Left hindlimb (tissue), 1 donor: Measurements from ENCODE around the gene IL12RB2.

Source experiments
- DNase-seq: peaks from one replicate; pipeline ENCODE4 v3.0.0-alpha.2; 2018

The IL12RB2 gene

DNA sequence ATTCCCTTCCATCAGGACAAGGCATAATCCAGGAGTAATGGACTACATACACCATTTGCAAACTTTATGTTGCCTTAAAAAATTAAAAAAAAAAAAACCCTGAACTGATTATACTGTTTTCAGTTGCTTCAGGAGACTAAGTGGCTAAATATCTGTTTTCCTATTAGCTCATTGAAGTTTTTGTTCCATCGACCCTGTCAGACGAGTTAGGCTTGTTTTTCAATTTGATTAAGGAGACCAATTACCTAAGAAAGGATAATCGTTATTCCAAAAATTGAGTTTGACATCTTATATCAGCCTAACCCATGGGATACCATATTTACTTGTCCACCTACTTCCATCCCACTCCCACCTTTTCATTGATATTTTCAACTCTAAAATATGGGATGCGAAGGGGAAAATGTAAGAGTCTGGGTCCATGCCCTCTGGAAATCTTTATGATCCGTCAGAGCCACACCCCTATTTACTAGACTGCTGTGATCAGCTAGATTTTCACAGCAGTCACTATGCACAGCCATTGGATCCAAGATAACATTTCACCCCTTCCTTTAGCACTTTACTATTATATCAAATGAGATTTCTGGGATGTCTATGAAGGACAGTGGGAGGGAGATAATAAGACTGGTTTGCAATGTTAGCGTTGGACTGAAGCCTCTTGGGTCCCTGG lies 41.0 kb downstream of the IL12RB2 start:
- no peak for DNase-seq

DNA sequence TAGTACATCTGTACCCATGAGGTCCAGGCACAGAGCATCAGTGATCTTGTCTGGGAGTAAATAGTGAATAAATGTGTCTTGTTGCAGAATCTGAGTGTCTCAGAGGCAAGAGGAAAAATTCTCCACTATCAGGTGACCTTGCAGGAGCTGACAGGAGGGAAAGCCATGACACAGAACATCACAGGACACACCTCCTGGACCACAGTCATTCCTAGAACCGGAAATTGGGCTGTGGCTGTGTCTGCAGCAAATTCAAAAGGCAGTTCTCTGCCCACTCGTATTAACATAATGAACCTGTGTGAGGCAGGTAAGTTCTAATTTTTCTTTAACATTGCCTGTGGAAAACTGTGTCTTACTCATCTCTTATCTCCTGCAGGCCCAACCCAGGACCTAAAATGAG lies 43.1 kb downstream of the IL12RB2 start:
- DNase-seq, result no peak

DNA sequence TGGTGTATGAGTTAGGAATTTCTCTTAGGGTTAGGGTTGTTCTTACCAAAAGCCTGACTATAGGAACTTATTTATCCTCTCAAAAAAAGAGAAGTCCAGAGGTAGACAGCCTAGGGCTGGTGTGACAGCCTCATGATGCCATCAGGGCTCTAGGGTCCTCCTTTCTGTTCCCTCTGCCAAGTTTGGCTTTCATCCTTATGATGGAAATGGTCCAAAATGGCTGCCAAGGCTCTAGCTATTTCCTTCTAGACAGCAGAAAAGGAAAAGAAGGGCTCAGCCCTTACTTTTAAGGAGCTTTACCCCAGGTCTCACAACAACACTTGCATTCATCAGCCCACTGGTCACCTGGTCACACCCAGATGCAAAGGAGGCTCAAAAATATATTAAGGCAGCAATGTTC lies 44.5 kb downstream of the IL12RB2 start:
- DNase-seq, result no peak

DNA sequence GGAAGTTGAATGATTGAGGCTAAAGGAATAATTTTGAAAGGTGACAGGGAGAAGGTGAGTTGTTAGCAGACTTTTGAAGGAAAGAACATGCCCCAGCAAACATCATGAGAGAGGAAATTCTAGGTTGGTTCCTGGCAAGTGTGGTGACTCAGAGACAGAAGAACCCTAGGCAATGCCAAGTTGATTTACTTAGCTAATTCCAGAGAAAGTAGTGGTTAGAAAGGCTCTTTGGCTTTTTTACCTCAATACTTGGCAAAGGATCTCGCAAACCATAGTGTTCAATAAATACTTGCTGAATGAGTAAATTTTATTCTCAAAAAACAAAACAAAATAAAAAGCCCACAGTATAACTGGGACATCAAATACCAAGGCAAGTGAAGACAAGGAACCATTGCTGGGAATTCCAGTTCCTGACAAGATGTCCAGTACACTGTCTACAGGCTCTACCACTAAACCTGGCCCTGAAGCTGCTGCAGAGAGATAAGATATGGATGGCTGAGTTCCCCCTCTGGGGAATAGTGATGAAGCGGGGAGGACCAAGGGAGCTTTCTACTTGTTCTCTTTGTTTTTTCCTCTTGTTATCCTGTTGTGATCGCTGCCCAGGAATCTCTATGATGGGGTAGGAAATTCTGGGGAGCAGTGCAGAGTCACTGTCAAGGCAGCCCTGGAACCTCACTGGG lies 48.2 kb downstream of the IL12RB2 start:
- DNase-seq, result no peak

DNA sequence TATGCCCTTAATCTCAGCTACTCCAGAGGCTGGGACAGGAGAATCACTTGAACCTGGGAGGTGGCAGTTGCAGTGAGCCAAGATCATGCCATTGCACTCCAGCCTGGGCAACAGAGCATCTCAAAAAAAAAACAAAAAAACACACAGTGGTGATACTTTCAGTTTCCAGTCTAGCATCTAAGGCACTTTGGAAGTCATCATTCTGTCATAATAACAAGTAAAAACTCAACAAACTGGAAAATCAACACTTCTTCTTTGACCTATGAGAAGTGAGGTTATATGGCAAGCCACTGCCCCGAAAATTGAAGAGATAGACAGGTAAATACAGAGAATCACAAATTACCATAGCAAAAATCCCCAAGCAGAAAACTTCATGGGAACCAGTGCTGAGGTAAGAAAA lies 51.9 kb downstream of the IL12RB2 start:
- no peak for DNase-seq

GRCh38 chr1:67361641-67362040 lies 54.0 kb downstream of the IL12RB2 start:
- no peak for DNase-seq

GRCh38 chr1:67367370-67368045 lies 59.8 kb downstream of the IL12RB2 start:
- no peak for DNase-seq

DNA sequence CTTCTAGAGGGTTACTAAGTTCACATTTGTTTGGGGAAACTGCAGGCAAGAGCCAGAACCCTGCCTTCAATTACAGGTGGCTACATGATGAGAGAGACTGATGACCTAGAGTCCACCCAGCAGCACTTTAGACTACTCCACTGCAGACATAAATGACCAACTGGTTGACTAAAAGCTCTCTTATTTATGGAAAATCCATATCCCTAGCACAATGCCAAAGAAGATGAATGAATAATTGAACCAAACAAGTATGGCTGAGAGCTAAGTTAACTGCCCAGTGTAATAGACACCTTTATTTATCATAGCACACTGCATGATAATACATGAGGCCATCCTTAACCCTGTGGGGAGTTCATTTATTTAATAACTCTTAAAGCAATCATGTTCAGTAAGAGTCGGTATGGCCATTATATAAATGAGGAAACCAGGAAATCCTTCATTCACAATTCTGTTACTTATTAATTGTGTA lies 60.4 kb downstream of the IL12RB2 start:
- no peak for DNase-seq

GRCh38 chr1:67371043-67371442 lies 63.4 kb downstream of the IL12RB2 start:
- no peak for DNase-seq

- no peak for DNase-seq
These were observed 64.0 kb downstream of the IL12RB2 start for GRCh38 chr1:67371681-67372080.

- no peak for DNase-seq
These were observed 64.5 kb downstream of the IL12RB2 start for GRCh38 chr1:67372136-67372535.

DNA sequence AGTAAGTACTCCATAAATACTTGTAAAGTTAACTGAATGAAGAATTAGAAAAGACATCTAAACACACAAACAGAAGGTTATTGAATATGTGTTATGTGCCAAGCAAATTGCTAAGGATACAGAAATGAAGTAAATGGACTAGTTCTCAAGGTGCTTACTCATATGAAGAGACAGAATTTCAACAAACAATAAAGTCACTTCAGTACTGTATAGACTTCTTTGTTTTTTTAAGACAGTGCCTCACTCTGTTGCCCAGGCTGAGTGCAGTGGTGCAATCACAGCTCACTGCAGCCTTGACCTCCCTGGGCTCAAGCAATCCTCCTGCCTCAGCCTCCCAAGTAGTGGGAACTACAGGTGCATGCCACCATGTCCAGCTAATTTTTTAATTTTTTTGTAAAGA lies 65.2 kb downstream of the IL12RB2 start:
- DNase-seq, result no peak

GRCh38 chr1:67376381-67376780 lies 68.7 kb downstream of the IL12RB2 start:
- DNase-seq, result no peak

GRCh38 chr1:67377253-67377652 lies 69.6 kb downstream of the IL12RB2 start:
- DNase-seq, result no peak

DNA sequence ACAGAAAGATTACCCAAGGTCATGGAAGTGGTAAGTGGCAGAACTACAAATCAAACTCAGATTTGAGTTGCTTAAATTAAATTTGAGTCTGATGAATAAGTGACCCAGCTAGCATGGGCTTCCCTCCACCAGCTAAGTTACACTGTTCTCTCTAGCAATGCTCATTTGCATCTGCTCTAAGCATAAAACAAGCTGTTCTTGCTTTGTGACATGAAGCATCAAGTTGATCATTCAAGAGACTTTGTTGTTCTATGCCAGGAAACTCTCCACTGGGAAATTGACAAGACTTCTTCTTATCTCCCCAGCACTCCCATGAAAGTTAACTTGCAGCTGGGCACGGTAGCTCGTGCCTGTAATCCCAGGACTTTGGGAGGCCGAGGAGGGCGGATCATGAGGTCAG lies 73.5 kb downstream of the IL12RB2 start:
- DNase-seq, result no peak

DNA sequence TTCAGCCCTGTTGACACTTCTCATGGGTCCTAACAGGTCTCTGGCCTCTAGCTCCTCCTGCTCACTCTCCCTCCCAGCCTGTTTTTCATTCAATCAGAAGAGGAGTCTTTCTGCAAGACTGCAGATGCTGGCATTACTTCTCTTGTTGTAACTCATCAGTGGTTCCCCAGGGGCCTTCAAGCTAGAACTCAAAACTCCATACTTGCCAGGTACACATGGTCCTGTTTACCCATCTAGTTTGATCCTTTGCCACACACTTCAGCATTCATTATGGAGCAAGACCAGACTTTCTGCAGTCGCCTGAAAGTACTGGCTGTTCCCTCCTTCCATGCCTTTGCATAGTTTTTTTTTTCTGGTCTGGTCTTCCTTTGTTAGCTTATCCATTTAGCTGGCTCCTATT lies 74.6 kb downstream of the IL12RB2 start:
- DNase-seq, result no peak

- DNase-seq, result no peak
These were observed 76.4 kb downstream of the IL12RB2 start for GRCh38 chr1:67383999-67384638.

DNA sequence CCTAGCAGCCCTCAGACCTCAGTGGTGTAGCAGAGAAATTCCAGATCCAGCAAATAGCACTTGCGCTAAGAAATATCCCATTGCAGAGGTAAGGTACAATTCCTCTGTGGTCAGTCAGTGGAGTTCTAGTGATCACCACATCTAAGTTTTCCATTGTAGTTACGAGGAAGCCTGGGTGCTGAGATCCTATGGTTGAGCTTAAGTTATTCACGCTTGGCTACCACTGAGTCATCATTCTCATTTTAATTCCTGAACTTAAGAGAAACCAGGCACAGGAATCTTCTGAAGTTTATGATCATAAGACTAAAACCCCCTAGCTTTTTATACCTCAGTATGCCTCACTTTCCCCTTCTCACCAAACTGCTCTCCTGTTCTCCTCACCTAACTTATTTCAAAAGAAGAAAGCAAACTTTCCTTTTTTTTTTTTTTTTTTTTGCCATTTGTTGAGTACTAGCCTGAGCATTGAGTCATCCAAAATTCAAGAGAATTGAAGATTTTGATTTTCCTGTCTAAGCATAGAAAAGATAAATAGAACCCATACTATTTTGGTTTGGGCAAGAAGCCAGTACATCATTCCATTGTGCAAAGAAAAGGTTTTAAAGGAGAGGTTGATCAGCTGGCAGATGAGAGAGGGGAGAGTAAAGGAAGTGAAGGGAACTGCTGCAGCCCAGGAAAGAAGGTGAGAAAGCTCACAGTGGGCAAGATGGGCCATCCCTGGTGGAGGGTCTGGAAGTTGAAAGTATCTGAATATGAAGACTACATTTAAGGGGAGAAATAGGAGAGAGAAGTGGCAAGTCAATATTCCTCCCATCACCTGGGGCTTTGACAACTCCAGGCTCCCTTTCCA lies 82.6 kb downstream of the IL12RB2 start:
- no peak for DNase-seq

GRCh38 chr1:67393240-67393639 lies 85.6 kb downstream of the IL12RB2 start:
- DNase-seq, result peak; percentile 56

- DNase-seq, result no peak
These were observed 86.1 kb downstream of the IL12RB2 start for GRCh38 chr1:67393737-67394136.

DNA sequence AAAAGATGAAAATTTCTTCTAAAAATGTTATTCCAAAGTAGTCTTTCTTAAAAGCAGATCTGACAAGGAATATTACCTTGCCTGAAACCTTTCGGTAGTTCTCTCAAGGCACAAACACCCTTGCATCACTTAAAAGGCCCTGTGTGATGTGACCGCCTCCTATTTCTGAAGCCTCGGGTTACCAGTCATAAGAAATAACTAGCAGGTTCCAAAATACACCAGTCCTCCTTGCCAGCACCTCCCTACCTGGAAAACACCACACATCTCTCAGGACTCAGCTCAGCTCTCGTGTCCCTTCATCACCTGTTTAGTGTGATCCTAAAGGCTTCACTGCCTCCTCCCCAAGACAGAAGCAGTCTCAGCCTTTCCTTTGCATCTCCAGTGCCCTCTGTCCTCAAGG lies 86.9 kb downstream of the IL12RB2 start:
- no peak for DNase-seq

- DNase-seq, result no peak
These were observed 91.7 kb downstream of the IL12RB2 start for GRCh38 chr1:67399199-67399993.
